Peyer's patch (tissue), 4 donors: Measurements from ENCODE around the gene ELFN2. TPM values are rescaled to one million over a fixed set of nuclear protein-coding genes. Genes with fewer than 3 reads are reported as not detected.

ENCODE experiments used
- DNase-seq, 3 donors: peaks; one replicate each; pipeline ENCODE4 v3.0.0-alpha.2; 2017 to 2019
- H3K27ac ChIP-seq, 4 donors: fragments of 200-600 bp; sonication (generic); one replicate each; pipeline ENCODE4 v1.5.1; 2016 to 2019
- H3K27me3 ChIP-seq, 2 donors: fragments of 200-600 bp; sonication (generic); one replicate each; pipeline ENCODE4 v1.5.1; 2019
- H3K36me3 ChIP-seq, 3 donors: fragments of 200-600 bp; sonication (generic); one replicate each; pipeline ENCODE4 v1.5.1; 2016 to 2019
- H3K4me1 ChIP-seq, 4 donors: fragments of 200-600 bp; sonication (generic); one replicate each; pipeline ENCODE4 v1.5.1; 2016 to 2019
- H3K4me3 ChIP-seq, 4 donors: fragments of 200-600 bp; sonication (generic); 1 replicate in 3 of 4; 2 replicates in 1 of 4; pipeline ENCODE4 v1.5.1; 2016 to 2019; ENCODE audit warnings: mild to moderate bottlenecking in 1 of 4
- H3K9me3 ChIP-seq, 4 donors: fragments of 200-600 bp; sonication (generic); one replicate each; pipeline ENCODE4 v1.5.1; 2016 to 2019; ENCODE audit warnings: mild to moderate bottlenecking in 1 of 4
- POLR2A ChIP-seq, 2 donors: fragments of 450-650 bp; IDR thresholded peaks; one replicate each; pipeline ENCODE4 v1.5.1; 2017; ENCODE audit warnings: antibody characterized with exemption in 2 of 2, mild to moderate bottlenecking in 2 of 2, moderate library complexity in 2 of 2
- total RNA-seq, 4 donors: library from RNA; depleted of rRNA; stranded (reverse); fragments of >200 nt; gene quantifications; one replicate each; pipeline ENCODE4 v1.1.0, GENCODE V29; 2016
- TF ChIP-seq, protein P1 (sequence below), 6 experiments: fragments of 450-650 bp in 4 of 6; fragments of 200-600 bp in 2 of 6; sonication (generic) in 1 of 6; IDR thresholded peaks; one replicate each; pipeline ENCODE4 v1.5.1; 2017 to 2019; ENCODE audit warnings: antibody characterized with exemption in 6 of 6, mild to moderate bottlenecking in 3 of 6, moderate library complexity in 1 of 6

Gene ELFN2
- total RNA-seq, 4 donors from 2014 or later: under 0.01 TPM; not detected in 3

DNA sequence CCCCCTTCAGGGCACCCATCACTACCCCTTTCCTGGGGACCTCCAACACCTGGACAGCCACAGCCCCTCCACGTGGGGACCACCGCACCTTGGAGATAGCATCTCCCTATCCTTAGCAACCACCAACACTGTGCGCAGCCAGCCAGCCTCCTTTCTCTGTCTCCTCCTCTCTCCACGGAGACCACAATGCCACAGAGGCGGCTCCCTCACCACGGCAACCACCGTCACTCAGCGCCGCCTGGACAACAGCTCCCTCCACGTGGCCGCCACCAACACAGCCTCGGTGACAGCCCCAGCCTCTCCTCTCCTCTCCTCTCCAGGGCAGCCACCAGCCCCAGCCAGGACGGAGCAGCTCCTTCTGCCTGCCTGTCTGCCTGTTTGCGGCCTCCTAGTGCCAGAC is 10.5 kb downstream of the ELFN2 start:
- H3K27ac ChIP-seq: no peak overlapping the region
- no peaks in the 10 kb centered on the region for H3K9me3 ChIP-seq
- H3K27me3 ChIP-seq: peaks cover 0 to 16% of the 10 kb centered on the region in 2 donors
- no peak overlapping the region for H3K4me3 ChIP-seq
- no peaks in the 10 kb centered on the region for H3K36me3 ChIP-seq
- TF ChIP-seq, protein P1, sequence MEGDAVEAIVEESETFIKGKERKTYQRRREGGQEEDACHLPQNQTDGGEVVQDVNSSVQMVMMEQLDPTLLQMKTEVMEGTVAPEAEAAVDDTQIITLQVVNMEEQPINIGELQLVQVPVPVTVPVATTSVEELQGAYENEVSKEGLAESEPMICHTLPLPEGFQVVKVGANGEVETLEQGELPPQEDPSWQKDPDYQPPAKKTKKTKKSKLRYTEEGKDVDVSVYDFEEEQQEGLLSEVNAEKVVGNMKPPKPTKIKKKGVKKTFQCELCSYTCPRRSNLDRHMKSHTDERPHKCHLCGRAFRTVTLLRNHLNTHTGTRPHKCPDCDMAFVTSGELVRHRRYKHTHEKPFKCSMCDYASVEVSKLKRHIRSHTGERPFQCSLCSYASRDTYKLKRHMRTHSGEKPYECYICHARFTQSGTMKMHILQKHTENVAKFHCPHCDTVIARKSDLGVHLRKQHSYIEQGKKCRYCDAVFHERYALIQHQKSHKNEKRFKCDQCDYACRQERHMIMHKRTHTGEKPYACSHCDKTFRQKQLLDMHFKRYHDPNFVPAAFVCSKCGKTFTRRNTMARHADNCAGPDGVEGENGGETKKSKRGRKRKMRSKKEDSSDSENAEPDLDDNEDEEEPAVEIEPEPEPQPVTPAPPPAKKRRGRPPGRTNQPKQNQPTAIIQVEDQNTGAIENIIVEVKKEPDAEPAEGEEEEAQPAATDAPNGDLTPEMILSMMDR (IDR thresholded peaks at IDR 0.05): no peak
- no peak for TF ChIP-seq POLR2A (IDR thresholded peaks at IDR 0.05)
- H3K4me1 ChIP-seq: peaks cover 0 to 16% (median 4%) of the 10 kb centered on the region in 4 donors
- peak in 1 of 3 donors; percentile 49 for DNase-seq

DNA sequence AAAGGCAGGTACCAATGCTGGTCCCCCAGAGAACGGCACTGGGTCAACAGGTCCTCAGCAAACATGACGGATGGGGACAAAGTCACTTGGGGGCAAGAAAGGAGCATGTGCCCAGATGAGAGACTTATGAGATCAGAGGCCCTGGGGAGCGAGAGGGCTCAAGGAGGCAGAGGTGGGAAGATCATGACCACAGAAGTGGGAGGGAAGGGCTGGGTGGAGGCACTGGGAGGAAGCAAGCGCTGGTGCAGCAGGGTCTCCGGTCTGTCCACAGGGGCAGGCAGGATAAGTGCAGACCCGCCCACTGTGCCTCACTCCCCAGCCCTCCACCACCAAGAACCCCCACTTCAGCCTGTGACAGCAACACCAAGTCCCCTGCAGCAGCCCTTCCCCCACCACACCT is 10.9 kb downstream of the ELFN2 start:
- Histone ChIP-seq H3K27ac (no peak overlapping the region), H3K9me3 (no peaks in the 10 kb centered on the region), H3K4me3 (no peak overlapping the region), H3K36me3 (no peaks in the 10 kb centered on the region), H3K27me3 (peaks cover 0 to 16% of the 10 kb centered on the region in 2 donors), H3K4me1 (peaks cover 0 to 16% (median 4%) of the 10 kb centered on the region in 4 donors)
- no peak for DNase-seq
- no peak for TF ChIP-seq POLR2A (IDR thresholded peaks at IDR 0.05)
- TF ChIP-seq, protein P1 (IDR thresholded peaks at IDR 0.05): no peak

DNA sequence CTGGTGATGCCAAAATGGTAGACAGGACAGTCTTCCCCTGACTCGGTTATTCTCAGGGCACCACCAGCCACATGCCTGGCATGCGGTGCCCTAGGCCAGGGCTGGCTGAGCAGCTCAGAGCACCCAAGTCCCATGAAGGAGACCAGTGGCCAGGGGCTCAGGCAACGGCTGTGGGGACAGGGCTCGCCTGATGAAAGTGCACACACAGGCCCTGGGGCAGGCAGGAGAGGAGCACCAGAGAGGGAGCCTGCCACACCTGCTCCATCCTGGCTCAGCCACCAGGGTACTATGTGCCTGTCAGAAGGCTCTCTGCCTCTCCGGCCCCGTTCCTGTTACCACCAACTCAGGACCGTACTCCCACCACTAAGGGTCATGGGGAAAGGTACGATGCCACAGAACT is 12.1 kb downstream of the ELFN2 start:
- H3K4me1 ChIP-seq: peaks cover 0 to 11% (median 2%) of the 10 kb centered on the region in 4 donors
- no peaks in the 10 kb centered on the region for H3K9me3 ChIP-seq
- no peak overlapping the region for H3K27ac ChIP-seq
- no peak for DNase-seq
- H3K36me3 ChIP-seq: no peaks in the 10 kb centered on the region
- no peak overlapping the region for H3K4me3 ChIP-seq
- TF ChIP-seq, protein P1 (IDR thresholded peaks at IDR 0.05): no peak
- no peak for TF ChIP-seq POLR2A (IDR thresholded peaks at IDR 0.05)
- peaks cover 0 to 15% of the 10 kb centered on the region in 2 donors for H3K27me3 ChIP-seq

DNA sequence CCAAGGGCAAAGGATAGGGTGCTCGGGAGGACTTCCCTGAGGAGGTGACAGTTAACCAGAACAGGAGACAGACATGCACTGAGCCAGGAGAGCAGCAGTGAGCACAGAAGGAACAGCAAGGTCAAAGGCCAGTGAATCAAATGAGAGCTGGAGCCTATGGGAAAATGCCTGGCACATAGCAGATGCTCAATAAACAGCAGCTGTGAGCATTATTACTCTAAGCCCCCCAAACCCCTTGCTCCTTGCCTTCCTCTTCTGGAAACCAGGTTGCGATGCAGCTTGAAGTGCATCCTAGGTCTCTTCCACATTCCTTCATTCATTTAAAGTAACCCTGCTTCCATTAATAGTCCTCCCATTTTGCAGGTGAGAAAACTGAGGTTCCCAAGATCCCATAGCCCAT is 13.0 kb downstream of the ELFN2 start:
- Histone ChIP-seq H3K36me3 (no peaks in the 10 kb centered on the region), H3K9me3 (no peaks in the 10 kb centered on the region), H3K4me3 (no peak overlapping the region), H3K27me3 (peaks cover 0 to 6% of the 10 kb centered on the region in 2 donors), H3K4me1 (peaks cover 0 to 2% (median 0%) of the 10 kb centered on the region in 4 donors), H3K27ac (no peak overlapping the region)
- DNase-seq: no peak
- no peak for TF ChIP-seq POLR2A (IDR thresholded peaks at IDR 0.05)
- TF ChIP-seq, protein P1 (IDR thresholded peaks at IDR 0.05): no peak

DNA sequence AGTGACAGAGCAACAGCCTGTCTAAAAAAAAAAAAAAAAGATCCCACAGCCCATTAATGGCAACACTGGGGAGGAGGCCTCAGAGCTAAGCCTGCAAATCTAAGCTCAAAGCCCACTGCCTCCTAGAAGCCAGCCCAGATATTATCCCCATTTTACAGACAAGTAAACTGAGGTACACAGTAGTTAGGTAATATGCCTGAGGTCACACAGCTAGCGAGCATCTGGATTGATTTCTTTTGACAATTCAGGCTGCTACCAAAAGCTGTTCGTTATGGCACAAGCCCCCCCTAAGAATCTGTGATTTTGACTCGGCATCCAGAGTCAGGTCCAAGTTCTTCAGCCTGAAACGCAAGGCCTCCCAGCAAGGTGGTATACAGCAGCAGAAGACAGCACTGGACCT is 13.7 kb downstream of the ELFN2 start:
- H3K27me3 ChIP-seq: peaks cover 0 to under 1% of the 10 kb centered on the region in 2 donors

More for the DNA sequence above, 13.7 kb downstream of the ELFN2 start:
- Histone ChIP-seq H3K9me3 (no peaks in the 10 kb centered on the region), H3K4me3 (no peak overlapping the region), H3K27ac (no peak overlapping the region), H3K36me3 (no peaks in the 10 kb centered on the region), H3K4me1 (no peaks in the 10 kb centered on the region)
- TF ChIP-seq, protein P1 (IDR thresholded peaks at IDR 0.05): no peak
- TF ChIP-seq POLR2A (IDR thresholded peaks at IDR 0.05): no peak
- no peak for DNase-seq
